Uterus (tissue), 2 donors: ENCODE results near the gene TMEM127.

Source experiments
- CTCF ChIP-seq, 4 experiments: fragments of 200-600 bp in 2 of 4; fragments of 450-650 bp in 2 of 4; sonication (generic) in 2 of 4; IDR thresholded peaks; one replicate each; pipeline ENCODE4 v1.5.1; 2016 to 2019; ENCODE audit warnings: antibody characterized with exemption in 4 of 4, mild to moderate bottlenecking in 2 of 4, moderate library complexity in 1 of 4
- POLR2A ChIP-seq, 2 donors: fragments of 450-650 bp; IDR thresholded peaks; one replicate each; pipeline ENCODE4 v1.6.1; 2016; ENCODE audit warnings: antibody characterized with exemption in 2 of 2, mild to moderate bottlenecking in 1 of 2, moderate library complexity in 1 of 2

GRCh38 chr2:96245609-96246390 lies 20.0 kb downstream of the TMEM127 start:
- TF ChIP-seq POLR2A (IDR thresholded peaks at IDR 0.05), result no peak
- no peak for TF ChIP-seq CTCF (IDR thresholded peaks at IDR 0.05)
